IMR-90 (cell line): ENCODE measurements around the gene SPATA25. TPM values are rescaled to one million over a fixed set of nuclear protein-coding genes. Genes with fewer than 3 reads are reported as not detected.

Source experiments
- ATAC-seq: fragments of 200-7000 bp; cut with Tn5 transposase; 2 replicates; pipeline ENCODE4 v1.9.1; 2020; ENCODE audit warnings: low read depth, mild to moderate bottlenecking, moderate library complexity
- BruUV-seq: library from RNA; stranded (reverse); fragments of 400-500 nt; replicated peaks from 2 replicates; lab custom pipeline; 2021; lab: Mats Ljungman, UMichigan
- CTCF ChIA-PET: fragments of 300-600 bp; formaldehyde crosslinking; extraction: SDS; loops from one replicate; lab custom pipeline; 2021; ENCODE audit warnings: antibody characterized with exemption; lab: Yijun Ruan, JAX
- POLR2A ChIA-PET: fragments of 300-600 bp; sonication (Branson Sonifier 250); formaldehyde crosslinking; loops from one replicate; lab custom pipeline; 2022; ENCODE audit warnings: antibody characterized with exemption; ENCODE audit not compliant: unreplicated experiment; lab: Charles Lee
- DNase-seq: peaks from one replicate; pipeline ENCODE4 v3.0.0; 2013
- H2AFZ ChIP-seq: replicated peaks from 2 replicates; pipeline ENCODE3; 2013; ENCODE audit warnings: low read length, mild to moderate bottlenecking; ENCODE audit not compliant: poor library complexity
- H2AK5ac ChIP-seq: 2 replicates; pipeline ENCODE4 v1.6.1; 2013; ENCODE audit warnings: low read depth, low read length, inconsistent platforms
- H2AK9ac ChIP-seq: replicated peaks from 2 replicates; pipeline ENCODE3; 2013; ENCODE audit warnings: mild to moderate bottlenecking, low read depth, low read length, moderate library complexity; ENCODE audit not compliant: poor library complexity
- H2BK120ac ChIP-seq: 2 replicates; pipeline ENCODE4 v1.6.1; 2013; ENCODE audit warnings: low read depth, low read length, inconsistent platforms
- H2BK15ac ChIP-seq: 3 replicates; pipeline ENCODE4 v1.6.1; 2013; ENCODE audit warnings: low read depth, low read length, inconsistent platforms
- H2BK20ac ChIP-seq: 2 replicates; pipeline ENCODE4 v1.6.1; 2013; ENCODE audit warnings: low read depth, mild to moderate bottlenecking, inconsistent platforms, low read length, moderate library complexity
- H2BK5ac ChIP-seq: 2 replicates; pipeline ENCODE4 v1.6.1; 2013; ENCODE audit warnings: mild to moderate bottlenecking, low read depth, low read length, inconsistent platforms; ENCODE audit not compliant: poor library complexity, severe bottlenecking
- H3K14ac ChIP-seq: replicated peaks from 2 replicates; pipeline ENCODE4 v1.6.1; 2013; ENCODE audit warnings: low read depth, low read length, inconsistent platforms
- H3K18ac ChIP-seq: 2 replicates; pipeline ENCODE4 v1.6.1; 2013; ENCODE audit warnings: low read depth, low read length, control low read depth
- H3K23ac ChIP-seq: 2 replicates; pipeline ENCODE4 v1.6.1; 2013; ENCODE audit warnings: low read depth, low read length, inconsistent platforms
- H3K27ac ChIP-seq: 2 replicates; pipeline ENCODE4 v1.5.1; 2013; ENCODE audit warnings: mild to moderate bottlenecking, control low read depth, low read length; ENCODE audit not compliant: insufficient read depth
- H3K27me3 ChIP-seq: 2 replicates; pipeline ENCODE4 v1.6.1; 2013; ENCODE audit warnings: low read length; ENCODE audit not compliant: control insufficient read depth, insufficient read depth
- H3K36me3 ChIP-seq: 2 replicates; pipeline ENCODE4 v1.6.1; 2013; ENCODE audit warnings: low read length, mixed read lengths; ENCODE audit not compliant: control insufficient read depth, insufficient read depth
- H3K4ac ChIP-seq: 2 replicates; pipeline ENCODE4 v1.6.1; 2013; ENCODE audit warnings: low read depth, low read length, inconsistent platforms
- H3K4me1 ChIP-seq: 2 replicates; pipeline ENCODE4 v1.6.1; 2013; ENCODE audit warnings: low read length, mixed read lengths; ENCODE audit not compliant: control insufficient read depth, insufficient read depth
- H3K4me2 ChIP-seq: 2 replicates; pipeline ENCODE4 v1.6.1; 2013; ENCODE audit warnings: low read depth, mild to moderate bottlenecking, control low read depth, low read length, moderate library complexity
- H3K4me3 ChIP-seq: 2 replicates; pipeline ENCODE4 v1.5.1; 2013; ENCODE audit warnings: low read depth, mild to moderate bottlenecking, control low read depth, low read length, moderate library complexity; ENCODE audit not compliant: insufficient read depth
- H3K56ac ChIP-seq: 2 replicates; pipeline ENCODE4 v1.6.1; 2013; ENCODE audit warnings: low read length, inconsistent platforms; ENCODE audit not compliant: insufficient read depth; ENCODE audit errors: extremely low read depth
- H3K79me1 ChIP-seq, 2 experiments: 2 replicates each; pipeline ENCODE4 v1.6.1; 2013; ENCODE audit warnings: low read length in 2 of 2, inconsistent platforms in 1 of 2, low read depth in 1 of 2
- H3K9ac ChIP-seq: 2 replicates; pipeline ENCODE4 v1.6.1; 2013; ENCODE audit warnings: low read depth, low read length, control low read depth
- H3K9me1 ChIP-seq: 2 replicates; pipeline ENCODE4 v1.6.1; 2013; ENCODE audit warnings: low read length, inconsistent platforms; ENCODE audit not compliant: insufficient read depth
- H3K9me3 ChIP-seq: 2 replicates; pipeline ENCODE4 v1.6.1; 2013; ENCODE audit warnings: low read length; ENCODE audit not compliant: control insufficient read depth, insufficient read depth
- H4K20me1 ChIP-seq: 2 replicates; pipeline ENCODE4 v1.6.1; 2013; ENCODE audit warnings: low read length, inconsistent platforms; ENCODE audit not compliant: insufficient read depth
- H4K5ac ChIP-seq: 2 replicates; pipeline ENCODE4 v1.6.1; 2013; ENCODE audit warnings: mild to moderate bottlenecking, low read depth, low read length, control low read depth
- H4K8ac ChIP-seq, 2 experiments: 2 replicates each; pipeline ENCODE4 v1.6.1; 2013; ENCODE audit warnings: low read depth in 2 of 2, low read length in 2 of 2, control low read depth in 1 of 2, inconsistent platforms in 1 of 2
- H4K91ac ChIP-seq: 2 replicates; pipeline ENCODE4 v1.6.1; 2013; ENCODE audit warnings: low read depth, low read length, inconsistent platforms; ENCODE audit not compliant: insufficient read depth
- BHLHE40 ChIP-seq: fragments of 150-350 bp; IDR thresholded peaks from 2 replicates; pipeline ENCODE4 v1.6.1; 2016; ENCODE audit warnings: mild to moderate bottlenecking, low read depth, low read length
- ELK1 ChIP-seq: fragments of 150-350 bp; IDR thresholded peaks from 2 replicates; pipeline ENCODE4 v1.6.1; 2016; ENCODE audit warnings: low read depth, mild to moderate bottlenecking, low read length, moderate library complexity, borderline replicate concordance
- MAFK ChIP-seq: IDR thresholded peaks from 2 replicates; pipeline ENCODE4 v1.6.1; 2012; ENCODE audit warnings: low read depth, low read length, improper control_type of control experiment
- MAZ ChIP-seq: IDR thresholded peaks from 2 replicates; pipeline ENCODE4 v1.6.1; 2012; ENCODE audit warnings: low read depth, mild to moderate bottlenecking, low read length, improper control_type of control experiment, moderate library complexity, borderline replicate concordance
- MXI1 ChIP-seq: IDR thresholded peaks from 2 replicates; pipeline ENCODE4 v1.6.1; 2012; ENCODE audit warnings: low read depth, mild to moderate bottlenecking, low read length, moderate library complexity, borderline replicate concordance
- RAD21 ChIP-seq: IDR thresholded peaks from 2 replicates; pipeline ENCODE4 v1.6.1; 2012; ENCODE audit warnings: low read length, improper control_type of control experiment
- RCOR1 ChIP-seq: IDR thresholded peaks from 2 replicates; pipeline ENCODE4 v1.6.1; 2012; ENCODE audit warnings: mild to moderate bottlenecking, low read length, improper control_type of control experiment; ENCODE audit not compliant: insufficient replicate concordance
- USF2 ChIP-seq: fragments of 150-350 bp; IDR thresholded peaks from 2 replicates; pipeline ENCODE4 v1.6.1; 2017; ENCODE audit warnings: mild to moderate bottlenecking, antibody characterized with exemption, low read length, low read depth
- WGBS, 2 experiments: methylation state at CpG; one replicate each; pipeline versions ENCODE4 v1.1.5 to v1.1.7; 2013; ENCODE audit warnings: missing lambda C conversion rate in 2 of 2; ENCODE audit not compliant: insufficient read length in 1 of 2; ENCODE audit errors: extremely low coverage in 2 of 2; 5-methylcytosine and 5-hydroxymethylcytosine counted together
- dilution Hi-C: fragments of 300-500 bp; cut with HindIII; formaldehyde crosslinking; loops from one replicate; pipeline ENCODE4 v1.14.3; 2018; ENCODE audit warnings: low sequenced_read_pairs; ENCODE audit not compliant: unreplicated experiment
- in situ Hi-C: fragments of 300-500 bp; cut with MboI; formaldehyde crosslinking; loops from 3 replicates; pipeline ENCODE4 v1.14.3; 2019; ENCODE audit warnings: low sequenced_read_pairs, inconsistent platforms, mixed read lengths
- intact Hi-C: fragments of 100-400 bp; cut with micrococcal nuclease; formaldehyde crosslinking; loops from 2 replicates; pipeline ENCODE4 v1.10.0; 2022
- polyA plus RNA-seq, 3 experiments: library from polyadenylated mRNA; depleted of rRNA; stranded (reverse); fragments of >200 nt; gene quantifications; 2 replicates each; pipeline ENCODE4 v1.2.3, GENCODE V29; 2012; ENCODE audit warnings: low replicate concordance in 1 of 3
- total RNA-seq: library from RNA; depleted of rRNA; stranded (reverse); fragments of >200 nt; gene quantifications from 2 replicates; pipeline ENCODE4 v1.2.3, GENCODE V29; 2012
- TF ChIP-seq, protein P1 (sequence below): conservative IDR thresholded peaks from 2 replicates; pipeline ENCODE4 v1.5.1; 2012; ENCODE audit warnings: mild to moderate bottlenecking, low read depth, low read length, improper control_type of control experiment

SPATA25 gene
- total and polyA plus RNA-seq, 2 of the 4 experiments (the other 2 are of a cell fraction): 0.18 to 0.36 TPM

- dilution Hi-C loops (no loop called here), intact Hi-C loops (no loop called here), in situ Hi-C loops (no loop called here)
- Histone ChIP-seq H2AK5ac (no peak overlapping the region), H2BK120ac (no peak overlapping the region), H3K56ac (no peak overlapping the region), H4K8ac (no peak overlapping the region), H3K27me3 (no peaks in the 10 kb centered on the region), H2BK5ac (no peak overlapping the region), H3K4me3 (no peak overlapping the region), H3K79me1 (peaks cover 11 to 26% of the 10 kb centered on the region in 2 experiments; a peak in 3 of 4 replicates), H3K14ac (no peak overlapping the region), H2AK9ac (no peak overlapping the region), H3K9me3 (no peaks in the 10 kb centered on the region), H3K18ac (no peak overlapping the region), H3K27ac (no peak overlapping the region), H4K91ac (no peak overlapping the region), H3K36me3 (peaks cover 26% of the 10 kb centered on the region), H3K9ac (no peak overlapping the region), H3K4me1 (peaks cover 4% of the 10 kb centered on the region), H3K9me1 (no peaks in the 10 kb centered on the region; the same call in 1 of the 2 replicates), H4K5ac (no peak overlapping the region), H3K4ac (no peak overlapping the region), H4K20me1 (no peaks in the 10 kb centered on the region), H2BK15ac (no peak overlapping the region), H2AFZ (no peak overlapping the region), H3K23ac (no peak overlapping the region), H2BK20ac (no peak overlapping the region), H3K4me2 (no peak overlapping the region)
- ChIA-PET CTCF (no interaction called here), POLR2A (no interaction called here)
- DNase-seq (no peak), ATAC-seq (no peak)
- BruUV-seq: no TSS peak
- no peak for TF ChIP-seq MAFK
- no peak for TF ChIP-seq RAD21
- TF ChIP-seq RCOR1: no peak
- no peak for TF ChIP-seq MAZ
- no peak for TF ChIP-seq BHLHE40
- TF ChIP-seq MXI1: no peak
- TF ChIP-seq, protein P1, sequence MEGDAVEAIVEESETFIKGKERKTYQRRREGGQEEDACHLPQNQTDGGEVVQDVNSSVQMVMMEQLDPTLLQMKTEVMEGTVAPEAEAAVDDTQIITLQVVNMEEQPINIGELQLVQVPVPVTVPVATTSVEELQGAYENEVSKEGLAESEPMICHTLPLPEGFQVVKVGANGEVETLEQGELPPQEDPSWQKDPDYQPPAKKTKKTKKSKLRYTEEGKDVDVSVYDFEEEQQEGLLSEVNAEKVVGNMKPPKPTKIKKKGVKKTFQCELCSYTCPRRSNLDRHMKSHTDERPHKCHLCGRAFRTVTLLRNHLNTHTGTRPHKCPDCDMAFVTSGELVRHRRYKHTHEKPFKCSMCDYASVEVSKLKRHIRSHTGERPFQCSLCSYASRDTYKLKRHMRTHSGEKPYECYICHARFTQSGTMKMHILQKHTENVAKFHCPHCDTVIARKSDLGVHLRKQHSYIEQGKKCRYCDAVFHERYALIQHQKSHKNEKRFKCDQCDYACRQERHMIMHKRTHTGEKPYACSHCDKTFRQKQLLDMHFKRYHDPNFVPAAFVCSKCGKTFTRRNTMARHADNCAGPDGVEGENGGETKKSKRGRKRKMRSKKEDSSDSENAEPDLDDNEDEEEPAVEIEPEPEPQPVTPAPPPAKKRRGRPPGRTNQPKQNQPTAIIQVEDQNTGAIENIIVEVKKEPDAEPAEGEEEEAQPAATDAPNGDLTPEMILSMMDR: no peak
- TF ChIP-seq ELK1: no peak
- TF ChIP-seq USF2: no peak
- 84% methylated on average over 3 of the region's 13 CpGs; no CpG with 5 or more reads in 1 of the 2 experiments for WGBS, 2 experiments
These were observed 9.2 kb downstream of the SPATA25 start for GRCh38 chr20:45878076-45878761.
